Nephron progenitor cell (in vitro differentiated cells): ENCODE results near the gene MRPL49.

Source experiments
- DNase-seq: peaks from one replicate; pipeline ENCODE4 v3.0.0; 2021
- H3K27ac Mint-ChIP-seq: 2 replicates; pipeline ENCODE4 v1.8.0; 2021; ENCODE audit warnings: mild to moderate bottlenecking, moderate library complexity, mixed read lengths
- H3K27me3 Mint-ChIP-seq: 2 replicates; pipeline ENCODE4 v1.8.0; 2021; ENCODE audit warnings: mild to moderate bottlenecking, low read depth, mixed read lengths; ENCODE audit not compliant: poor library complexity
- H3K36me3 Mint-ChIP-seq: 2 replicates; pipeline ENCODE4 v1.8.0; 2021; ENCODE audit warnings: low read depth, mixed read lengths
- H3K4me1 Mint-ChIP-seq: 2 replicates; pipeline ENCODE4 v1.8.0; 2021; ENCODE audit warnings: mixed read lengths
- H3K4me3 Mint-ChIP-seq: 2 replicates; pipeline ENCODE4 v1.8.0; 2021; ENCODE audit warnings: mild to moderate bottlenecking, moderate library complexity, mixed read lengths
- H3K9me3 Mint-ChIP-seq: 2 replicates; pipeline ENCODE4 v1.8.0; 2021; ENCODE audit warnings: mild to moderate bottlenecking, moderate library complexity, mixed read lengths
- TF ChIP-seq, protein P1 (sequence below): fragments of 200-600 bp; sonication (generic); IDR thresholded peaks from 2 replicates; pipeline ENCODE4 v1.5.0; 2021; ENCODE audit warnings: antibody characterized with exemption

Gene MRPL49

DNA sequence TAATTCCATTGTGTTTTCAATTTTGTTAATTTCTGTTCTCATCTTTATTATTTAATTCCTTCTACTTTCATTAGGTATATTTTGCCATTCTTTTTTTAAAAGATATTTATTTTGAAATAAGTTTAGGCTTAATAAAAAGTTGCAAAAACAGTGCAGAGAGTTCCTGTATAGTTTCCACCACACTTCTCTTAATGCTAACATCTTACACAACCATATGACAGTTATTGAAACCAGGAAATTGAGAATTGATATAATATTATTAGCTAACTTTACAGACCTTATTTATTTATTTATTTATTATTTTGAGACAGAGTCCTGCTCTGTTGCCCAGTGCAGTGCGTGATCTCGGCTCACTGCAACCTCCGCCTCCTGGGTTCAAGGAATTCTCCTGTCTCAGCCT lies 34.1 kb downstream of the MRPL49 start:
- TF ChIP-seq, protein P1, sequence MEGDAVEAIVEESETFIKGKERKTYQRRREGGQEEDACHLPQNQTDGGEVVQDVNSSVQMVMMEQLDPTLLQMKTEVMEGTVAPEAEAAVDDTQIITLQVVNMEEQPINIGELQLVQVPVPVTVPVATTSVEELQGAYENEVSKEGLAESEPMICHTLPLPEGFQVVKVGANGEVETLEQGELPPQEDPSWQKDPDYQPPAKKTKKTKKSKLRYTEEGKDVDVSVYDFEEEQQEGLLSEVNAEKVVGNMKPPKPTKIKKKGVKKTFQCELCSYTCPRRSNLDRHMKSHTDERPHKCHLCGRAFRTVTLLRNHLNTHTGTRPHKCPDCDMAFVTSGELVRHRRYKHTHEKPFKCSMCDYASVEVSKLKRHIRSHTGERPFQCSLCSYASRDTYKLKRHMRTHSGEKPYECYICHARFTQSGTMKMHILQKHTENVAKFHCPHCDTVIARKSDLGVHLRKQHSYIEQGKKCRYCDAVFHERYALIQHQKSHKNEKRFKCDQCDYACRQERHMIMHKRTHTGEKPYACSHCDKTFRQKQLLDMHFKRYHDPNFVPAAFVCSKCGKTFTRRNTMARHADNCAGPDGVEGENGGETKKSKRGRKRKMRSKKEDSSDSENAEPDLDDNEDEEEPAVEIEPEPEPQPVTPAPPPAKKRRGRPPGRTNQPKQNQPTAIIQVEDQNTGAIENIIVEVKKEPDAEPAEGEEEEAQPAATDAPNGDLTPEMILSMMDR = no peak
- H3K4me3 Mint-ChIP-seq = no peak overlapping the region
- peaks cover 4% of the 10 kb centered on the region for H3K9me3 Mint-ChIP-seq
- H3K27me3 Mint-ChIP-seq = peaks cover 44% of the 10 kb centered on the region
- DNase-seq = no peak
- no peaks in the 10 kb centered on the region for H3K36me3 Mint-ChIP-seq
- H3K27ac Mint-ChIP-seq = no peak overlapping the region
- no peaks in the 10 kb centered on the region for H3K4me1 Mint-ChIP-seq

DNA sequence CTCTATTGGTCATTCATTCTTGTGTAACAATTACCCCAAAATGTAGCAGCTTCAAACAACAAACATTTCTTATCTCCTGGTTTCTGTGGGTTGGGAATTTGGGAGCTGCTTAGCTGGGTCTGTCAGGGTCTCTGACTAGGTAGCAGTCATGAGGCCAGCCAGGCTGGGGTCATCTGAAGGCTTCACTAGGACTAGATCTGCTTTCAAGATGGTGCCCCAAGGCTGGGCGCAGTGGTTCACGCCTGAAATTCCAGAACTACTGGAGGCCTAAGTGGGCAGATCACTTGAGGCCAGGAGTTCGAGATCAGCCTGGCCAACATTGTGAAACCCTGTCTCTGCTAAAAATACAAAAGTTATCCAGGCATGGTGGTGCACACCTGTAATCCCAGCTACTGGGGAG lies 34.8 kb downstream of the MRPL49 start:
- no peak for DNase-seq
- Mint-ChIP-seq H3K4me3 (no peak overlapping the region), H3K36me3 (no peaks in the 10 kb centered on the region), H3K27me3 (peaks cover 40% of the 10 kb centered on the region), H3K27ac (no peak overlapping the region), H3K4me1 (no peaks in the 10 kb centered on the region), H3K9me3 (peaks cover 4% of the 10 kb centered on the region)
- TF ChIP-seq, protein P1 = no peak

DNA sequence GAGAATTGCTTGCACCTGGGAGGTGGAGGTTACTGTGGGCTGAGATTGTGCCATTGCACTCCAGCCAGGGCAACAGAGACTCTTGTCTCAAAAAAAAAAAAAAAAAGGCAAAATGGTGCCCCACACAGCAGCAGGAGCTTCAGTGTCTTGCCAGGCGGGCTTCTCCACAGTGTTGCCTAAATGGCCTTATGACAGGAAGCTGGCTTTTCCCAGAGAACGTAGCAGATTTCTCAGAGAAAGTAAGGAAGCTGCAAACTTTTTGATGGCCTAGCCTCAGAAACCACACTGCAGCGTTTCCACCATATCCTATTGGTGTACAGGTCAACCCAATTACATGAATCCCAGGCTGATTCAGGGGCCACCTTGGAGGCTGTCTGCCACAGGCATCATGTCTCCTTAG lies 35.2 kb downstream of the MRPL49 start:
- H3K27ac Mint-ChIP-seq = no peak overlapping the region
- DNase-seq = no peak
- TF ChIP-seq, protein P1 = no peak
- H3K4me3 Mint-ChIP-seq = no peak overlapping the region
- H3K27me3 Mint-ChIP-seq = peaks cover 38% of the 10 kb centered on the region
- H3K4me1 Mint-ChIP-seq = no peaks in the 10 kb centered on the region
- H3K36me3 Mint-ChIP-seq = no peaks in the 10 kb centered on the region
- peaks cover 4% of the 10 kb centered on the region for H3K9me3 Mint-ChIP-seq

DNA sequence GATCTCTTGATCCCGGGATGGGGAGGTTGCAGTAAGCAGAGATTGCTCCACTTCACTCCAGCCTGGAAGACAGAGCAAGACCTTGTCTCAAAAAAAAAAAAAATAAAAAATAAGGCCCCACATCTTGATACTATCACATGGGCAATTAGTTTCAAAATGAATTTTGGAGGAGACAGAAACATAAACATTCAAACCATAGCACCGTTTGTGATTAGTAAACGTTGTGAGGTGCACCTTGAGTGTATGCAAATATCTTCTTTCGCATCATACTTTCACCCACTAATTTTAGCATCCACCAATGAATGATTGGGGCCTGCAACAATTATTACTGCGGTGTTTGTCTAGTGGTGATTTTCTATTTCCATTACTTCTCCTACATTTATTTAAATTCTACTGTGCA lies 36.9 kb downstream of the MRPL49 start:
- Mint-ChIP-seq H3K4me1 (no peaks in the 10 kb centered on the region), H3K9me3 (no peaks in the 10 kb centered on the region), H3K27ac (no peak overlapping the region), H3K4me3 (no peak overlapping the region), H3K36me3 (no peaks in the 10 kb centered on the region), H3K27me3 (peaks cover 24% of the 10 kb centered on the region)
- no peak for DNase-seq
- TF ChIP-seq, protein P1 = no peak

DNA sequence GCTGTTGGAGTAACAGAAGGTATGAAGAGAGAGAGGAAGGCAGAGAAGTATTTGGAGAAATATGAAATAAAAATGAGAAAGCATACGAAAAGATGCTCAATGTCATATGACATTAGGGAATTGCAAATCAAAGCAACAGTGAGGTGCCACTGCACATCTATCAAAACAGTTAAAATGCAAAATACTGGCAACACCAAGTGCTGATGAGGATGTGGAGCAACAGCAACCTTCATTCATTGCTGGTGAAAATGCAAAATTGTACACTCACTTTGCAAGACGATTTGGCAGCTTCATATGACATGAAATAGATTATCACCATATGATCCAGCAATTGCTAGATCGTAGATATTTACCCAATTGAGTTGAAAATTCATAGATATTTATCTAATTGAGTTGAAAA lies 38.5 kb downstream of the MRPL49 start:
- peaks cover 19% of the 10 kb centered on the region for H3K27me3 Mint-ChIP-seq
- no peaks in the 10 kb centered on the region for H3K9me3 Mint-ChIP-seq
- H3K4me3 Mint-ChIP-seq = no peak overlapping the region
- DNase-seq = no peak
- H3K27ac Mint-ChIP-seq = no peak overlapping the region
- no peaks in the 10 kb centered on the region for H3K36me3 Mint-ChIP-seq
- peaks cover 3% of the 10 kb centered on the region for H3K4me1 Mint-ChIP-seq
- TF ChIP-seq, protein P1 = no peak

DNA sequence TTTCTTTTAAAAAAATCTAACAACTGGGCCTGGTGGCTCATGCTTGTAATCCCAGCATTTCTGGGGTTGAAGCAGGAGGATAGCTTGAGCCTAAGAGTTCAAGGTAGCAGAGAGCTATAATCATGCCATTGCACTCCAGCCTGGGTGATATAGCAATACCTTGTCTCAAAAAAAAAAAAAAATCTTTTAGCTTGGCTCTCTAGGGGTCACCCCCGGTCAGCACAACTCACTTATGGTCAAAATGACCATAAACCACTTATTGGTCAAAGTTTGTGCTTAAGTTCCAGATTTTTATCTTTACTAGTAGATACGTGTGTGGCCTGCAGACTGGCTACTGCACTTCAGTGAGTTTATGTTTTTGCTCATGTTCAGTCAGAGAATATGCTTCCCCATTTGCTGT lies 41.6 kb downstream of the MRPL49 start:
- TF ChIP-seq, protein P1 = no peak
- no peak overlapping the region for H3K4me3 Mint-ChIP-seq
- H3K27me3 Mint-ChIP-seq = peaks cover 15% of the 10 kb centered on the region
- H3K4me1 Mint-ChIP-seq = peaks cover 18% of the 10 kb centered on the region
- H3K36me3 Mint-ChIP-seq = no peaks in the 10 kb centered on the region
- H3K27ac Mint-ChIP-seq = no peak overlapping the region
- no peaks in the 10 kb centered on the region for H3K9me3 Mint-ChIP-seq
- no peak for DNase-seq
